ENCODE data around the gene RXRB. TPM values are rescaled to one million over a fixed set of nuclear protein-coding genes. Genes with fewer than 3 reads are reported as not detected.
A peak's percentile ranks its signal among the peaks of the same experiment; 100 is the strongest.

Gene RXRB
- total and polyA plus RNA-seq, 2 of the 13 experiments (the other 11 are each of a cell fraction or from before 2014, with no cell fraction given) = 26.7 to 55.7 TPM

DNA sequence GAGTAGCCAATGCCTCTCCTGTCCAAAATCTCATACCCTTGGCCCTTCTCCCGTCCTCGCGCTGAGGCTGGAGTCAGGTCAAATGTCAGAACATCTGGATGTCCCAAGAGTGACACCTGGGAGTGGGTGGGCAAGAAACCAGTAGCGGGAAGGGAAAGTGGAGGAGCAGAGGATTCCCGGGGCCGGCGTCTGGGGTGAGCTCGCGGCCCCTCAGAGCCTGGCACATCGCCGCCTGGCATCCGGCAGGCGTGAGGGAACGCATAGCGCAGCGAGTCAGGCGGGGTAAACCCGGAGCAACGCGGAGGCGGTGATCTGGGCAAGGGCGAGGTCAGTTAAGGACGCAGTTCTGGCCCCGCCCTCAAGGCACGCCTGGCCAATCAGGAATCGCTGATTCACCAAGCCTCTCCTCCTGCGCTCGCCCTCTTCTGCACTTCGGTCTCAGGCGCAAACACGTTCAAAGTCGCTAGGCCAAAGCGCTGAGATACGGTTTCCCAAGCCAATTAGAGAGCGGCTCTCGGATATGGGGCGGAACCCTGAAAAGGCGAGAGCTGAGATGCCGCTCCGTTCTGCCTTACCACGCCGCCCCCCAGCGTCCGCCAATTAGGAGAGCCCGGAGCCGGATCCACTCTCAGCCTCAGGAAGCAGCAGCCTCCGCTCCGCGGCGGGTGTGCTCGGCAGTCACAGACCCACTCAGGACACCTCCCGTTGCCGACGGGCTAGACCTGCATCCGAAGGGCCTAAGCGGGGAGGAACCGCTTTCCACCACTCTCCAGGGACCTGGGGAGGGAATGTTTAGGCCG, 48.7 kb upstream of the RXRB start (continued):
- TF ChIP-seq ZBTB34 (CRISPR knock-in tag; IDR thresholded peaks at IDR 0.05) (no peak), PLRG1 (conservative IDR thresholded peaks at IDR 0.05) (no peak), PBX3 (CRISPR knock-in tag; IDR thresholded peaks at IDR 0.05; ENCODE audit: borderline replicate concordance) (peak; percentile 69; the same call in 1 of the 2 replicates), TCF7 (IDR thresholded peaks at IDR 0.05; ENCODE audit: low read depth) (no peak), ZNF83 (CRISPR knock-in tag; IDR thresholded peaks at IDR 0.05; ENCODE audit: borderline replicate concordance) (no peak; the same call in 1 of the 2 replicates), STAT6 (CRISPR knock-in tag; IDR thresholded peaks at IDR 0.05; ENCODE audit: borderline replicate concordance) (peak; percentile 89), EEA1 (CRISPR knock-in tag; IDR thresholded peaks at IDR 0.05; ENCODE audit: borderline replicate concordance) (no peak), HCFC1 (IDR thresholded peaks at IDR 0.05; ENCODE audit: low read depth, low read length) (peak; percentile 16), SOX5 (CRISPR knock-in tag; IDR thresholded peaks at IDR 0.05; ENCODE audit: borderline replicate concordance) (peak; percentile 9; the same call in 1 of the 2 replicates), TCF12 (IDR thresholded peaks at IDR 0.05) (no peak), TCF12 (CRISPR knock-in tag; IDR thresholded peaks at IDR 0.05) (peak; percentile 54; the same call in 1 of the 2 replicates), RFX3 (CRISPR knock-in tag; IDR thresholded peaks at IDR 0.05) (no peak), ZNF674 (CRISPR knock-in tag; IDR thresholded peaks at IDR 0.05; ENCODE audit: low read depth) (no peak), ZNF235 (CRISPR knock-in tag; IDR thresholded peaks at IDR 0.05; ENCODE audit: borderline replicate concordance) (0 out of 2 replicates have a peak, but pooled peaks have one; percentile 8), ZNF891 (CRISPR knock-in tag; IDR thresholded peaks at IDR 0.05) (no peak; the same call in 1 of the 2 replicates), RFXANK (CRISPR knock-in tag; IDR thresholded peaks at IDR 0.05) (peak; percentile 88), ZFP90 (CRISPR knock-in tag; IDR thresholded peaks at IDR 0.05; ENCODE audit: borderline replicate concordance) (peak; percentile 94), RARA (CRISPR knock-in tag; IDR thresholded peaks at IDR 0.05) (peak; percentile 65), ZNF207 (IDR thresholded peaks at IDR 0.05; ENCODE audit: borderline replicate concordance) (no peak), EED (CRISPR knock-in tag; IDR thresholded peaks at IDR 0.05) (peak; percentile 94; the same call in 1 of the 2 replicates), CEBPG (CRISPR knock-in tag; IDR thresholded peaks at IDR 0.05) (0 out of 2 replicates have a peak, but pooled peaks have one; percentile 3)
- TF ChIP-seq, protein P1, sequence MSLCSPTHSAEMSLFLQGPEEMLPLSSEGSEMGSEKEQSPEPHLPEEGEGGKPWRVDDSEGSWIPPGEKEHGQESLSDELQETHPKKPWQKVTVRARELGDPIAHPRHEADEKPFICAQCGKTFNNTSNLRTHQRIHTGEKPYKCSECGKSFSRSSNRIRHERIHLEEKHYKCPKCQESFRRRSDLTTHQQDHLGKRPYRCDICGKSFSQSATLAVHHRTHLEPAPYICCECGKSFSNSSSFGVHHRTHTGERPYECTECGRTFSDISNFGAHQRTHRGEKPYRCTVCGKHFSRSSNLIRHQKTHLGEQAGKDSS (CRISPR knock-in tag; IDR thresholded peaks at IDR 0.05; ENCODE audit: borderline replicate concordance, low read depth) = no peak
- TF ChIP-seq, protein P2, sequence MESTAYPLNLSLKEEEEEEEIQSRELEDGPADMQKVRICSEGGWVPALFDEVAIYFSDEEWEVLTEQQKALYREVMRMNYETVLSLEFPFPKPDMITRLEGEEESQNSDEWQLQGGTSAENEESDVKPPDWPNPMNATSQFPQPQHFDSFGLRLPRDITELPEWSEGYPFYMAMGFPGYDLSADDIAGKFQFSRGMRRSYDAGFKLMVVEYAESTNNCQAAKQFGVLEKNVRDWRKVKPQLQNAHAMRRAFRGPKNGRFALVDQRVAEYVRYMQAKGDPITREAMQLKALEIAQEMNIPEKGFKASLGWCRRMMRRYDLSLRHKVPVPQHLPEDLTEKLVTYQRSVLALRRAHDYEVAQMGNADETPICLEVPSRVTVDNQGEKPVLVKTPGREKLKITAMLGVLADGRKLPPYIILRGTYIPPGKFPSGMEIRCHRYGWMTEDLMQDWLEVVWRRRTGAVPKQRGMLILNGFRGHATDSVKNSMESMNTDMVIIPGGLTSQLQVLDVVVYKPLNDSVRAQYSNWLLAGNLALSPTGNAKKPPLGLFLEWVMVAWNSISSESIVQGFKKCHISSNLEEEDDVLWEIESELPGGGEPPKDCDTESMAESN (CRISPR knock-in tag; conservative IDR thresholded peaks at IDR 0.05) = peak; percentile 39; the same call in 1 of the 2 replicates
